Body of pancreas (tissue), 4 donors: ENCODE data around the gene RSPH1. TPM values are rescaled to one million over a fixed set of nuclear protein-coding genes. Genes with fewer than 3 reads are reported as not detected.

Experiments
- ATAC-seq: fragments of 150-250 bp; one replicate; pipeline ENCODE4 v1.9.1; 2016
- DNase-seq, 4 donors: peaks; one replicate each; pipeline ENCODE4 v3.0.0-alpha.2; 2019
- H3K27ac ChIP-seq, 4 donors: fragments of 200-600 bp; sonication (generic); 1 replicate in 3 of 4; 2 replicates in 1 of 4; pipeline versions ENCODE4 v1.5.1 to v1.6.1; 2016 to 2019; ENCODE audit warnings: mild to moderate bottlenecking in 1 of 4, mixed read lengths in 1 of 4, moderate library complexity in 1 of 4
- H3K27me3 ChIP-seq, 2 donors: fragments of 200-600 bp; sonication (generic); one replicate each; pipeline ENCODE4 v1.6.0; 2016; ENCODE audit warnings: mild to moderate bottlenecking in 1 of 2
- H3K36me3 ChIP-seq, 2 donors: fragments of 200-600 bp; sonication (generic); replicated peaks in 1 of 2; 2 replicates each; pipeline ENCODE4 v1.5.1; 2016; ENCODE audit warnings: low read depth in 2 of 2; ENCODE audit not compliant: insufficient read depth in 1 of 2
- H3K4me1 ChIP-seq: fragments of 200-600 bp; sonication (generic); one replicate; pipeline ENCODE4 v1.6.0; 2016
- H3K4me3 ChIP-seq, 2 donors: fragments of 200-600 bp; sonication (generic); 1 replicate in 1 of 2; 2 replicates in 1 of 2; pipeline ENCODE4 v1.5.1; 2016 to 2019
- H3K9me3 ChIP-seq, 3 donors: fragments of 200-600 bp; sonication (generic); 1 replicate in 2 of 3; 2 replicates in 1 of 3; pipeline ENCODE4 v1.5.1; 2016
- POLR2A ChIP-seq, 3 donors: fragments of 450-650 bp; IDR thresholded peaks; one replicate each; pipeline ENCODE4 v1.6.1; 2016; ENCODE audit warnings: antibody characterized with exemption in 3 of 3, mild to moderate bottlenecking in 2 of 3
- WGBS, 2 donors: methylation state at CpG; one replicate each; pipeline ENCODE4 v1.1.5; 2017; 5-methylcytosine and 5-hydroxymethylcytosine counted together
- intact Hi-C: fragments of 100-400 bp; cut with DNase I; formaldehyde crosslinking; loops from one replicate; pipeline ENCODE4 v1.15.1; 2023
- total RNA-seq, 2 donors: library from RNA; depleted of rRNA; stranded (reverse); fragments of >200 nt; gene quantifications; one replicate each; pipeline ENCODE4 v1.1.0, GENCODE V29; 2016
- TF ChIP-seq, protein P1 (sequence below), 7 experiments: fragments of 450-650 bp in 4 of 7; fragments of 200-600 bp in 3 of 7; sonication (generic) in 3 of 7; IDR thresholded peaks; one replicate each; pipeline ENCODE4 v1.5.1; 2016 to 2019; ENCODE audit warnings: antibody characterized with exemption in 7 of 7

RSPH1 gene
- total RNA-seq, 2 donors from 2014 or later, result 1.6 to 2.3 TPM

DNA sequence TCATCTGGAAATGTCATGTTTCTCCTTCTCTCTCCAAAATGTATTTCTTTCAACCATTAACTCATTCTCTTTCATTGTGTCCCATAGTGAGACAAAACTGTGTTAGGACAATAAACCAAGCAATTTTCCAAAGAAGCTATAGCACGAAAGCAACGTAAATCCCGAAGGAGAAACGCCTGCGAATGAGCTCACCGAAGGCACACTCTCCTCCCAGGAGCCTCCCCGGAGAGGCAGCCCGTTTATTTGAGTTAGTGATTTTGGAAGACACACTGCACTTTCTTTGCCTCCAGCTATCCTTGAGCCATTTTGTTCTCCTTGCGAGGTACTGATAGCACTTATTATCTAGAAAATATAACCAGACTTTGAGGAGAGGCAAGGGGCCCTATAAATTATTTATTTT lies 41.2 kb downstream of the RSPH1 start:
- ATAC-seq, result no peak
- H3K27me3 ChIP-seq, result no peaks in the 10 kb centered on the region
- H3K36me3 ChIP-seq, result no peaks in the 10 kb centered on the region
- intact Hi-C loops, result no loop called here
- peaks cover 15% of the 10 kb centered on the region for H3K4me1 ChIP-seq
- 70 to 86% methylated on average over 9 of the region's 9 CpGs for WGBS, 2 donors
- no peak overlapping the region for H3K4me3 ChIP-seq
- DNase-seq, result no peak
- TF ChIP-seq POLR2A (IDR thresholded peaks at IDR 0.05), result no peak
- TF ChIP-seq, protein P1, sequence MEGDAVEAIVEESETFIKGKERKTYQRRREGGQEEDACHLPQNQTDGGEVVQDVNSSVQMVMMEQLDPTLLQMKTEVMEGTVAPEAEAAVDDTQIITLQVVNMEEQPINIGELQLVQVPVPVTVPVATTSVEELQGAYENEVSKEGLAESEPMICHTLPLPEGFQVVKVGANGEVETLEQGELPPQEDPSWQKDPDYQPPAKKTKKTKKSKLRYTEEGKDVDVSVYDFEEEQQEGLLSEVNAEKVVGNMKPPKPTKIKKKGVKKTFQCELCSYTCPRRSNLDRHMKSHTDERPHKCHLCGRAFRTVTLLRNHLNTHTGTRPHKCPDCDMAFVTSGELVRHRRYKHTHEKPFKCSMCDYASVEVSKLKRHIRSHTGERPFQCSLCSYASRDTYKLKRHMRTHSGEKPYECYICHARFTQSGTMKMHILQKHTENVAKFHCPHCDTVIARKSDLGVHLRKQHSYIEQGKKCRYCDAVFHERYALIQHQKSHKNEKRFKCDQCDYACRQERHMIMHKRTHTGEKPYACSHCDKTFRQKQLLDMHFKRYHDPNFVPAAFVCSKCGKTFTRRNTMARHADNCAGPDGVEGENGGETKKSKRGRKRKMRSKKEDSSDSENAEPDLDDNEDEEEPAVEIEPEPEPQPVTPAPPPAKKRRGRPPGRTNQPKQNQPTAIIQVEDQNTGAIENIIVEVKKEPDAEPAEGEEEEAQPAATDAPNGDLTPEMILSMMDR (IDR thresholded peaks at IDR 0.05), result no peak
- no peaks in the 10 kb centered on the region for H3K9me3 ChIP-seq
- no peak overlapping the region for H3K27ac ChIP-seq

DNA sequence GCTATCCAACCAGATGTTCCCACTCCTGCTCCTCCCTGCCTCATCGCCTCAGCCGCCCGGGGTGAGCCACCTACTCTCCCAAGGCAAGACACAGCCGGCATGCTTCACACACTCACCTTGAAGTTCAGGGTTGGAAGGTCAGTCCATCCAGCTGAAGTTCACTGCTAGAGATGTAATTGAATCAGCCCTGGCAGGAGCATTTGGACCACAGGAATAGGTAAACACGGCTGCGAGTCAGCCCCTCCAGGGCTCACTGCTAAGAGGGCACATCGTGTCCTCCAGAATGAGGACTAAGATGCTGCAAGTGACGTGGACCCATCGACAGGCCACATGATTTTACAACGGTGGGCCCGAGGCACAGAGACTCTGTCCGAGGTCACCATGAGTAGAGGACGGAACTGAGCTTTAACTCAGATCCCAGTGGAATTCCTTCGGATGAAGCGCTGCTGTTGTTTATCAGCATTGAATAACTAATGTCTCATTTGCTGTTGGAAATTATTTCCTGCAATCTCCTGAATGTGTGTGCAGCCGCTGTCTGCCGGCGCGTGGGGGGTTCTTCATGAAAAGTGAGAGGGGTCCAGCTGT lies 41.9 kb downstream of the RSPH1 start:
- 70 to 74% methylated on average over 16 to 19 of the region's 19 CpGs for WGBS, 2 donors
- TF ChIP-seq, protein P1 (IDR thresholded peaks at IDR 0.05), result no peak
- no peak for TF ChIP-seq POLR2A (IDR thresholded peaks at IDR 0.05)
- Histone ChIP-seq H3K4me1 (peaks cover 8% of the 10 kb centered on the region), H3K9me3 (no peaks in the 10 kb centered on the region), H3K27me3 (no peaks in the 10 kb centered on the region), H3K27ac (no peak overlapping the region), H3K4me3 (no peak overlapping the region), H3K36me3 (no peaks in the 10 kb centered on the region)
- DNase-seq (no peak), ATAC-seq (no peak)
- intact Hi-C loops, result no loop called here

DNA sequence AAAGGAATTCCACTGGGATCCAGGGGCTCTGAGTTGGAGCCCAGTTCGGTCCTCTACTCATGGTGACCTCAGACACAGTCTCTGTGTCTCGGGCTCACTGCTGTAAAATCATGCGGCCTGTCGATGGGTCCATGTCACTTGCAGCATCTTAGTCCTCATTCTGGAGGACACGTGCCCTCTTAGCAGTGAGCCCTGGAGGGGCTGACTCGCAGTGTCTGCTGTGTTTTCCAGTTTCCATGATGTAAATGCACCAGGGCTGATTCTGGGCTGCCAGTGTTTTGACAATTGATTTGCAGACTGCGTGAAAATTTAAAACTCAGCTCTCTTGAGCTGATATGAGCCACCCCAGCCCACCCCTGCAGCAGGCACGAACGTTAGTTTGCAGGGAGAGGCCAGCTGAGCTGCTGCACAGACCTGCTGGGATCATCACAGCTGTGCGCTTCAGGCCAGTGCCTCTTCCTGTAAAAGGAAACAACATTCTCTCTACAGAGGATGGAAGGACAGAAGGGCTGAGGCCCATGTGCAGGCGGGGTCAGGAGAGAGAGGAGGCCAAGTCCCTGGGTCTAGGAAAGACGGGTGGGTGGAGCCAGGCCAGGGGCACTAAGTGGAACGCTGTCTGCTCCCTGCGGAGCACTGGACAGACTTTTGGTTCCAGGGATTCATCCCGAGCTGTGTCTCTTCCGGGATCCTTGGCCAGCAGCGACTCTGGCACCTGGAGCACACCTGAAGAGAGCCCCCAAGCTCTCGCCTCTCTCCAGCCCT lies 42.6 kb downstream of the RSPH1 start:
- intact Hi-C loops, result no loop called here
- Histone ChIP-seq H3K36me3 (no peaks in the 10 kb centered on the region), H3K4me3 (no peak overlapping the region), H3K9me3 (no peaks in the 10 kb centered on the region), H3K27ac (no peak overlapping the region), H3K4me1 (peaks cover 5% of the 10 kb centered on the region), H3K27me3 (no peaks in the 10 kb centered on the region)
- WGBS, 2 donors, result 50 to 65% methylated on average over 10 to 18 of the region's 18 CpGs
- ATAC-seq (no peak), DNase-seq (no peak)
- no peak for TF ChIP-seq POLR2A (IDR thresholded peaks at IDR 0.05)
- TF ChIP-seq, protein P1 (IDR thresholded peaks at IDR 0.05), result no peak

DNA sequence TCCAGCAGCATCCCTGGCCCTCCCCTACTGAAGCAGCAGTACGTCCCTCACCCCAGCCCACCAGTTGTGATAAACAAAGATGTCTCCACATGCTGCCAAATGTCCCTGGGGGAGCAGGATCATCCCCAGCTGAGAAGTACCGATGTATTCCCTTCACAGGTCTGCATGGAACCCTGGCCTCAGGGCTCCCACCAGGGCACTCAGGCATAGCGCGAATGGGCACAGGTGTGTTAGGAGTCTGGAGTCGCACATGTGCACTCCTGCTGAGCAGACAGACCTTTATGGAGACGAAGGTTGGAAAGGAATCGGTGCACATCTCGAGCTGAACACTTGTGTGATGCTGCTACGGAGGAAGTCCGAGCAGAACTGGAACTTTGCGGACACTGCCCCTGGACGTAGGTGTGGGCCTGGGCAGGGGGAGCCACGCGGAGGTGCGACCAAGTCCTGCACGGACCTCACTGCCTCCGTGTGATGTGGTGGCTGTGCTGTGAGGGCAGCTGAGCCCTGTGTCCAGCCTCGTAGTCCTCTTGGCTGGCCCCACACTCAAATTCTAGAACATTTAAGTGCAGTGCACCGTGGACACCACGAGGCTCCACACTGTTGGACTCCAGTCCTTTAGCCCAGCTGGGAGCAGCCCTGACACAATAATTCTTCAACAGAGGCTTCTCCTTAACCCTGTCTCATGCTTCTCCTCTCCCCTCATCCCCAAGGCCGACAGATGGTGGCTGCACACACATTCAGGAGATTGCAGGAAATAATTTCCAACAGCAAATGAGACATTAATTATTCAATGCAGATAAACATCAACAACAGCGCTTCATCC lies 43.4 kb downstream of the RSPH1 start:
- H3K4me3 ChIP-seq, result no peak overlapping the region
- H3K27me3 ChIP-seq, result no peaks in the 10 kb centered on the region
- H3K36me3 ChIP-seq, result no peaks in the 10 kb centered on the region
- TF ChIP-seq, protein P1 (IDR thresholded peaks at IDR 0.05), result no peak
- no peak for TF ChIP-seq POLR2A (IDR thresholded peaks at IDR 0.05)
- no peak overlapping the region for H3K27ac ChIP-seq
- ATAC-seq (no peak), DNase-seq (no peak)
- 79 to 85% methylated on average over 15 to 22 of the region's 22 CpGs for WGBS, 2 donors
- H3K4me1 ChIP-seq, result peaks cover 5% of the 10 kb centered on the region
- intact Hi-C loops, result no loop called here
- H3K9me3 ChIP-seq, result no peaks in the 10 kb centered on the region
